HG02870 (cell line): ENCODE measurements around the gene MSLN.
"Not testable (repeated sequence)": the region's sequence is repeated elsewhere in the genome, so short reads cannot be mapped to it uniquely, and the experiment has no call there.

Source experiments
- ATAC-seq: cut with Tn5 transposase; IDR thresholded peaks from one replicate; pipeline ENCODE4 v1.9.1; 2021; ENCODE audit warnings: mild to moderate bottlenecking, moderate library complexity; ENCODE audit not compliant: unreplicated experiment

The MSLN gene

GRCh38 chr16:772959-773358 lies 12.4 kb downstream of the MSLN start:
- no peak for ATAC-seq

GRCh38 chr16:774086-775001 lies 13.8 kb downstream of the MSLN start:
- no peak for ATAC-seq

- ATAC-seq, result no peak
Measured at GRCh38 chr16:775236-775796, 14.8 kb downstream of the MSLN start.

- ATAC-seq, result not testable (repeated sequence)
Measured at GRCh38 chr16:776298-776697, 15.8 kb downstream of the MSLN start.

- no peak for ATAC-seq
Measured at GRCh38 chr16:776824-777223, 16.3 kb downstream of the MSLN start.

GRCh38 chr16:777826-778225 lies 17.3 kb downstream of the MSLN start:
- no peak for ATAC-seq

GRCh38 chr16:778447-778846 lies 17.9 kb downstream of the MSLN start:
- ATAC-seq, result no peak

- ATAC-seq, result no peak
Measured at GRCh38 chr16:778909-779527, 18.5 kb downstream of the MSLN start.

- no peak for ATAC-seq
Measured at GRCh38 chr16:779561-779960, 19.0 kb downstream of the MSLN start.

GRCh38 chr16:780296-780695 lies 19.8 kb downstream of the MSLN start:
- ATAC-seq, result no peak

GRCh38 chr16:781346-782010 lies 20.9 kb downstream of the MSLN start:
- ATAC-seq, result no peak

GRCh38 chr16:782258-782657 lies 21.7 kb downstream of the MSLN start:
- ATAC-seq, result no peak

GRCh38 chr16:782766-783403 lies 22.4 kb downstream of the MSLN start:
- ATAC-seq, result no peak

- no peak for ATAC-seq
Measured at GRCh38 chr16:783404-784161, 23.0 kb downstream of the MSLN start.

- no peak for ATAC-seq
Measured at GRCh38 chr16:784431-784830, 23.9 kb downstream of the MSLN start.

- ATAC-seq, result no peak
Measured at GRCh38 chr16:785563-786535, 25.3 kb downstream of the MSLN start.

GRCh38 chr16:787321-787966 lies 26.9 kb downstream of the MSLN start:
- ATAC-seq, result no peak

GRCh38 chr16:787978-788398 lies 27.5 kb downstream of the MSLN start, which contains the start of gene RPUSD1:
Gene RPUSD1, minus strand, starts transcription at chr16:788381. Its CDS starts 644 bp downstream, at chr16:787737.
- no peak for ATAC-seq
